Activated CD4-positive, alpha-beta memory T cell treated with anti-CD3 and anti-CD28 coated beads, Interleukin-2, amount 10 ng/mL, durations not matched to agents 7 days and 5 days (primary cell): ENCODE data around the gene RP2. TPM values are rescaled to one million over a fixed set of nuclear protein-coding genes. Genes with fewer than 3 reads are reported as not detected.

Experiments used
- CTCF ChIA-PET: fragments of 350-600 bp; sonication (Branson Sonifier 250); formaldehyde crosslinking; loops from one replicate; lab custom pipeline; 2021; ENCODE audit warnings: antibody characterized with exemption, inconsistent platforms; lab: Charles Lee
- POLR2A ChIA-PET: fragments of 350-600 bp; sonication (Branson Sonifier 250); formaldehyde crosslinking; loops from one replicate; lab custom pipeline; 2021; ENCODE audit warnings: antibody characterized with exemption; lab: Charles Lee
- DNase-seq: peaks from one replicate; pipeline ENCODE4 v3.0.0-alpha.2; 2020
- H3K27ac Mint-ChIP-seq: one replicate; pipeline ENCODE4 v1.8.0; 2021; ENCODE audit warnings: mild to moderate bottlenecking, mixed read lengths
- H3K27me3 Mint-ChIP-seq: one replicate; pipeline ENCODE4 v1.8.0; 2021; ENCODE audit warnings: mixed read lengths
- H3K36me3 Mint-ChIP-seq: one replicate; pipeline ENCODE4 v1.8.0; 2021; ENCODE audit warnings: low read depth, mixed read lengths
- H3K4me1 Mint-ChIP-seq: one replicate; pipeline ENCODE4 v1.8.0; 2021; ENCODE audit warnings: mixed read lengths
- H3K4me3 Mint-ChIP-seq: one replicate; pipeline ENCODE4 v1.8.0; 2021; ENCODE audit warnings: mild to moderate bottlenecking, mixed read lengths
- H3K9me3 Mint-ChIP-seq: one replicate; pipeline ENCODE4 v1.8.0; 2021; ENCODE audit warnings: mixed read lengths
- total RNA-seq, 2 experiments: library from RNA; stranded (reverse); gene quantifications; one replicate each; pipeline ENCODE4 v1.2.3, GENCODE V29; 2021

Gene RP2
- total RNA-seq, 2 experiments from 2014 or later: 9.8 to 10.8 TPM

GRCh38 chrX:46820391-46821100 lies 16.3 kb upstream of the RP2 start:
- Mint-ChIP-seq H3K4me1 (no peaks in the 10 kb centered on the region), H3K36me3 (no peaks in the 10 kb centered on the region), H3K27ac (no peak overlapping the region), H3K9me3 (peaks cover 4% of the 10 kb centered on the region), H3K27me3 (peaks cover 3% of the 10 kb centered on the region), H3K4me3 (no peak overlapping the region)
- POLR2A ChIA-PET: no interaction called here
- CTCF ChIA-PET: no interaction called here
- DNase-seq: no peak

- Mint-ChIP-seq H3K27ac (no peak overlapping the region), H3K36me3 (no peaks in the 10 kb centered on the region), H3K4me3 (no peak overlapping the region), H3K4me1 (no peaks in the 10 kb centered on the region), H3K9me3 (peaks cover 4% of the 10 kb centered on the region), H3K27me3 (peaks cover 3% of the 10 kb centered on the region)
- POLR2A ChIA-PET: no interaction called here
- CTCF ChIA-PET: interaction anchor here (0.8 kb wide), 1 partner anchor 27 kb away, joined by 3 read pairs; no protein-coding TSS in a partner anchor
- DNase-seq: no peak
Measured at GRCh38 chrX:46823481-46823880, 13.4 kb upstream of the RP2 start.

- H3K27ac Mint-ChIP-seq: no peak overlapping the region
- peaks cover 4% of the 10 kb centered on the region for H3K27me3 Mint-ChIP-seq
- H3K9me3 Mint-ChIP-seq: no peaks in the 10 kb centered on the region
- no peaks in the 10 kb centered on the region for H3K36me3 Mint-ChIP-seq
- POLR2A ChIA-PET: no interaction called here
- no peak overlapping the region for H3K4me3 Mint-ChIP-seq
- peaks cover 5% of the 10 kb centered on the region for H3K4me1 Mint-ChIP-seq
- CTCF ChIA-PET: no interaction called here
- DNase-seq: no peak
Measured at GRCh38 chrX:46831765-46832327, 5.0 kb upstream of the RP2 start.

- Mint-ChIP-seq H3K9me3 (no peaks in the 10 kb centered on the region), H3K4me1 (peaks cover 9% of the 10 kb centered on the region), H3K27ac (peak overlapping the region; percentile 95), H3K36me3 (peaks cover 3% of the 10 kb centered on the region), H3K4me3 (peak overlapping the region; percentile 96), H3K27me3 (peaks cover 2% of the 10 kb centered on the region)
- ChIA-PET POLR2A (interaction anchor here (1.2 to 2.0 kb wide), 4 partner anchors 8 to 1965 kb away, joined by 4 to 7 read pairs (median 6); partner anchors contain the start of genes KDM6A, NDUFB11, RBM10 and SLC9A7), CTCF (no interaction called here)
- no peak for DNase-seq
Measured at GRCh38 chrX:46837558-46838485, 979 bp downstream of the RP2 start.

GRCh38 chrX:46838486-46838870 lies 1.6 kb downstream of the RP2 start:
- Mint-ChIP-seq H3K4me1 (peaks cover 9% of the 10 kb centered on the region), H3K4me3 (peak overlapping the region; percentile 96), H3K36me3 (peaks cover 3% of the 10 kb centered on the region), H3K27ac (no peak overlapping the region), H3K9me3 (no peaks in the 10 kb centered on the region), H3K27me3 (no peaks in the 10 kb centered on the region)
- ChIA-PET CTCF (interaction anchor here (0.7 kb wide), 1 partner anchor 42 kb away, joined by 3 read pairs; no protein-coding TSS in a partner anchor), POLR2A (interaction anchor here (0.7 to 1.2 kb wide), 2 partner anchors 74 to 391 kb away, joined by 3 read pairs; no protein-coding TSS in a partner anchor)
- DNase-seq: no peak

GRCh38 chrX:46838974-46839480 lies 2.2 kb downstream of the RP2 start:
- POLR2A ChIA-PET: interaction anchor here (0.7 to 1.2 kb wide), 2 partner anchors 74 to 392 kb away, joined by 3 read pairs; no protein-coding TSS in a partner anchor

GRCh38 chrX:46840946-46841345 lies 4.1 kb downstream of the RP2 start:
- Mint-ChIP-seq H3K27me3 (no peaks in the 10 kb centered on the region), H3K9me3 (no peaks in the 10 kb centered on the region), H3K36me3 (peaks cover 6% of the 10 kb centered on the region), H3K27ac (no peak overlapping the region), H3K4me3 (no peak overlapping the region), H3K4me1 (peaks cover 13% of the 10 kb centered on the region)
- DNase-seq: no peak
- ChIA-PET CTCF (no interaction called here), POLR2A (no interaction called here)

More at GRCh38 chrX:46838974-46839480, 2.2 kb downstream of the RP2 start:
- Mint-ChIP-seq H3K4me3 (no peak overlapping the region), H3K36me3 (peaks cover 3% of the 10 kb centered on the region), H3K9me3 (no peaks in the 10 kb centered on the region), H3K27me3 (no peaks in the 10 kb centered on the region), H3K4me1 (peaks cover 9% of the 10 kb centered on the region), H3K27ac (no peak overlapping the region)
- DNase-seq: no peak
- CTCF ChIA-PET: interaction anchor here (0.7 kb wide), 1 partner anchor 42 kb away, joined by 3 read pairs; no protein-coding TSS in a partner anchor

- Mint-ChIP-seq H3K36me3 (peaks cover 6% of the 10 kb centered on the region), H3K4me3 (no peak overlapping the region), H3K27me3 (no peaks in the 10 kb centered on the region), H3K9me3 (no peaks in the 10 kb centered on the region), H3K4me1 (peaks cover 10% of the 10 kb centered on the region), H3K27ac (no peak overlapping the region)
- ChIA-PET POLR2A (no interaction called here), CTCF (no interaction called here)
- DNase-seq: no peak
Measured at GRCh38 chrX:46841346-46841745, 4.5 kb downstream of the RP2 start.

- no peaks in the 10 kb centered on the region for H3K27me3 Mint-ChIP-seq
- H3K4me3 Mint-ChIP-seq: no peak overlapping the region
- H3K4me1 Mint-ChIP-seq: peaks cover 6% of the 10 kb centered on the region
- no peak for DNase-seq
- no peaks in the 10 kb centered on the region for H3K9me3 Mint-ChIP-seq
- CTCF ChIA-PET: interaction anchor here (1.3 kb wide), 1 partner anchor 159 kb away, joined by 3 read pairs; no protein-coding TSS in a partner anchor
- H3K27ac Mint-ChIP-seq: no peak overlapping the region
- POLR2A ChIA-PET: interaction anchor here (1.8 kb wide), 1 partner anchor 8 kb away, joined by 7 read pairs; the partner anchor contains the start of gene RP2
- H3K36me3 Mint-ChIP-seq: peaks cover 8% of the 10 kb centered on the region
Measured at GRCh38 chrX:46844913-46845312, 8.1 kb downstream of the RP2 start.

GRCh38 chrX:46849933-46850332 lies 13.1 kb downstream of the RP2 start:
- Mint-ChIP-seq H3K36me3 (peaks cover 20% of the 10 kb centered on the region), H3K9me3 (no peaks in the 10 kb centered on the region), H3K27ac (no peak overlapping the region), H3K4me3 (no peak overlapping the region), H3K4me1 (peaks cover 3% of the 10 kb centered on the region), H3K27me3 (no peaks in the 10 kb centered on the region)
- ChIA-PET CTCF (no interaction called here), POLR2A (no interaction called here)
- DNase-seq: no peak

- Mint-ChIP-seq H3K4me1 (peaks cover 2% of the 10 kb centered on the region), H3K36me3 (peaks cover 22% of the 10 kb centered on the region), H3K27me3 (no peaks in the 10 kb centered on the region), H3K27ac (no peak overlapping the region), H3K4me3 (no peak overlapping the region), H3K9me3 (no peaks in the 10 kb centered on the region)
- POLR2A ChIA-PET: no interaction called here
- CTCF ChIA-PET: no interaction called here
- no peak for DNase-seq
Measured at GRCh38 chrX:46850771-46851170, 13.9 kb downstream of the RP2 start.

GRCh38 chrX:46856483-46856882 lies 19.6 kb downstream of the RP2 start:
- Mint-ChIP-seq H3K4me1 (no peaks in the 10 kb centered on the region), H3K36me3 (peaks cover 25% of the 10 kb centered on the region), H3K9me3 (no peaks in the 10 kb centered on the region), H3K4me3 (no peak overlapping the region), H3K27ac (no peak overlapping the region), H3K27me3 (no peaks in the 10 kb centered on the region)
- ChIA-PET POLR2A (no interaction called here), CTCF (interaction anchor here (1.4 kb wide), 1 partner anchor 47 kb away, joined by 3 read pairs; no protein-coding TSS in a partner anchor)
- no peak for DNase-seq
